Upper lobe of left lung (tissue), 6 donors: ENCODE measurements around the gene SPPL2A. TPM values are rescaled to one million over a fixed set of nuclear protein-coding genes. Genes with fewer than 3 reads are reported as not detected.

Experiments used
- ATAC-seq, 2 donors: fragments of 200-7000 bp; cut with Tn5 transposase; one replicate each; pipeline ENCODE4 v1.9.1; 2022; ENCODE audit warnings: mild to moderate bottlenecking in 2 of 2, moderate library complexity in 2 of 2; ENCODE audit not compliant: low FRiP score in 2 of 2
- DNase-seq, 2 donors: peaks; one replicate each; pipeline ENCODE4 v3.0.0-alpha.2; 2019 to 2020
- H3K27ac ChIP-seq, 4 donors: fragments of 200-600 bp; sonication (generic); one replicate each; pipeline ENCODE4 v1.5.1; 2016 to 2019
- H3K27me3 ChIP-seq, 4 donors: fragments of 200-600 bp; sonication (generic); one replicate each; pipeline ENCODE4 v1.5.1; 2017 to 2019
- H3K36me3 ChIP-seq, 4 donors: fragments of 200-600 bp; sonication (generic); one replicate each; pipeline ENCODE4 v1.5.1; 2016 to 2019
- H3K4me1 ChIP-seq, 4 donors: fragments of 200-600 bp; sonication (generic); one replicate each; pipeline ENCODE4 v1.5.1; 2018 to 2019
- H3K4me3 ChIP-seq, 4 donors: fragments of 200-600 bp; sonication (generic); one replicate each; pipeline ENCODE4 v1.5.1; 2017 to 2019; ENCODE audit warnings: mild to moderate bottlenecking in 2 of 4, moderate library complexity in 1 of 4
- H3K9me3 ChIP-seq, 4 donors: fragments of 200-600 bp; sonication (generic); one replicate each; pipeline ENCODE4 v1.5.1; 2018 to 2019
- CTCF ChIP-seq, 6 experiments: fragments of 450-650 bp in 4 of 6; fragments of 200-600 bp in 2 of 6; sonication (generic) in 2 of 6; IDR thresholded peaks; one replicate each; pipeline ENCODE4 v1.5.1; 2016 to 2019; ENCODE audit warnings: antibody characterized with exemption in 6 of 6
- EP300 ChIP-seq, 4 donors: sonication (generic); formaldehyde crosslinking; IDR thresholded peaks; one replicate each; pipeline ENCODE4 v1.5.1; 2017; ENCODE audit warnings: antibody characterized with exemption in 4 of 4, control low read depth in 2 of 4
- POLR2A ChIP-seq, 4 donors: fragments of 450-650 bp; IDR thresholded peaks; one replicate each; pipeline ENCODE4 v1.5.1; 2016 to 2017; ENCODE audit warnings: antibody characterized with exemption in 4 of 4, mild to moderate bottlenecking in 2 of 4
- POLR2AphosphoS5 ChIP-seq, 2 donors: sonication (generic); formaldehyde crosslinking; IDR thresholded peaks; one replicate each; pipeline ENCODE4 v1.5.1; 2017; ENCODE audit warnings: antibody characterized with exemption in 2 of 2
- WGBS, 2 donors: methylation state at CpG; one replicate each; pipeline ENCODE4 v1.1.5; 2017 to 2018; 5-methylcytosine and 5-hydroxymethylcytosine counted together
- total RNA-seq, 6 donors: library from RNA; depleted of rRNA in 4 of 6; stranded (reverse); fragments of >200 nt in 4 of 6; gene quantifications; one replicate each; pipeline versions ENCODE4 v1.1.0 to v1.2.1, GENCODE V29; 2016 to 2021
- donor health status: DM: no; HTN: no; CAD: no; lungs with moderate emphysema.
- donor health status: DM: no; HTN: yes; CAD: no; lungs with severe emphysema.

SPPL2A gene
- total RNA-seq, 6 donors from 2014 or later: 65.0 to 128 (median 111) TPM

GRCh38 chr15:50710585-50710984 lies 54.9 kb downstream of the SPPL2A start:
- peaks cover 0 to 44% (median 5%) of the 10 kb centered on the region in 4 donors for H3K36me3 ChIP-seq
- DNase-seq (no peak), ATAC-seq (no peak)
- H3K27me3 ChIP-seq: no peaks in the 10 kb centered on the region
- H3K4me1 ChIP-seq: no peaks in the 10 kb centered on the region
- H3K9me3 ChIP-seq: no peaks in the 10 kb centered on the region
- no peak overlapping the region for H3K4me3 ChIP-seq
- H3K27ac ChIP-seq: no peak overlapping the region
- TF ChIP-seq EP300 (IDR thresholded peaks at IDR 0.05) (no peak), CTCF (IDR thresholded peaks at IDR 0.05) (no peak), POLR2AphosphoS5 (IDR thresholded peaks at IDR 0.05) (no peak), POLR2A (IDR thresholded peaks at IDR 0.05) (no peak)

DNA sequence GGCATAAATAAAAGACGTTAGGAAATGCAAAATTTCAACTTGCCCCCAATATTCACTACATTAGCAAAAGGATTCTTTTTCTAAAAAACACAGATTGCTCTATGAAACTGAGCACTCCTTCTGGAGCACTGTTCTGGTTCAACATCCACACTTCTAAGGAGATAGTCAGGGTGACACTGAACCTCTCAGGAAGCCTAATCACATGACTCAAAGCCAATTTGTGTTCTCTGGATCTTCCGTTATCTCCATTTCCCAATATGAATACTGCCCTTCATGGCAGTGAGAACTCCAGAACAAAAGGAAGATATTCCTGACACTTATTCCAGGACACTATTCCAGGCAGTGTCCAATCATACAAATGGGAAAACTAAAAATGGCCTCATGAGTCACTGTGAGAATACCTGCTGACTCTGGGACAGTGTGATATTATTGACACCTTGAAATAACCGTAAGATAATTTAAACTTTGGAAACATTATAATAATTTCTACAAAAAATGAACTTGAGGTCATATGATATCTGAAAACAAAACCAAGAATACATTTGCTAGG lies 57.6 kb downstream of the SPPL2A start:
- H3K27me3 ChIP-seq: no peaks in the 10 kb centered on the region
- 93 to 94% methylated on average over 3 of the region's 3 CpGs for WGBS, 2 donors
- TF ChIP-seq POLR2AphosphoS5 (IDR thresholded peaks at IDR 0.05) (no peak), EP300 (IDR thresholded peaks at IDR 0.05) (no peak), POLR2A (IDR thresholded peaks at IDR 0.05) (no peak), CTCF (IDR thresholded peaks at IDR 0.05) (no peak)
- H3K27ac ChIP-seq: no peak overlapping the region
- H3K4me1 ChIP-seq: no peaks in the 10 kb centered on the region
- H3K4me3 ChIP-seq: no peak overlapping the region
- ATAC-seq (no peak), DNase-seq (no peak)
- H3K9me3 ChIP-seq: no peaks in the 10 kb centered on the region
- peaks cover 0 to 41% (median 7%) of the 10 kb centered on the region in 4 donors for H3K36me3 ChIP-seq

- no peak overlapping the region for H3K27ac ChIP-seq
- ATAC-seq (no peak), DNase-seq (no peak)
- TF ChIP-seq POLR2A (IDR thresholded peaks at IDR 0.05) (no peak), POLR2AphosphoS5 (IDR thresholded peaks at IDR 0.05) (no peak), CTCF (IDR thresholded peaks at IDR 0.05) (no peak), EP300 (IDR thresholded peaks at IDR 0.05) (no peak)
- no peaks in the 10 kb centered on the region for H3K4me1 ChIP-seq
- H3K4me3 ChIP-seq: no peak overlapping the region
- H3K9me3 ChIP-seq: no peaks in the 10 kb centered on the region
- WGBS, 2 donors: 91 to 93% methylated on average over 1 of the region's 1 CpG
- H3K36me3 ChIP-seq: peaks cover 0 to 20% (median 6%) of the 10 kb centered on the region in 4 donors
- H3K27me3 ChIP-seq: no peaks in the 10 kb centered on the region
These were observed 62.7 kb downstream of the SPPL2A start for GRCh38 chr15:50702762-50703334.

GRCh38 chr15:50698101-50698500 lies 67.4 kb downstream of the SPPL2A start:
- H3K36me3 ChIP-seq: no peaks in the 10 kb centered on the region
- no peak overlapping the region for H3K4me3 ChIP-seq
- no peak overlapping the region for H3K27ac ChIP-seq
- H3K9me3 ChIP-seq: no peaks in the 10 kb centered on the region
- ATAC-seq (no peak), DNase-seq (no peak)
- TF ChIP-seq POLR2A (IDR thresholded peaks at IDR 0.05) (no peak), POLR2AphosphoS5 (IDR thresholded peaks at IDR 0.05) (no peak), CTCF (IDR thresholded peaks at IDR 0.05) (no peak), EP300 (IDR thresholded peaks at IDR 0.05) (no peak)
- 86 to 96% methylated on average over 8 of the region's 8 CpGs for WGBS, 2 donors
- H3K27me3 ChIP-seq: no peaks in the 10 kb centered on the region
- no peaks in the 10 kb centered on the region for H3K4me1 ChIP-seq
